Right atrium auricular region (tissue), 2 donors: ENCODE data around the gene MAGED2. TPM values are rescaled to one million over a fixed set of nuclear protein-coding genes. Genes with fewer than 3 reads are reported as not detected.

Experiments
- DNase-seq: peaks from one replicate; pipeline ENCODE4 v3.0.0-alpha.2; 2019; ENCODE audit warnings: low spot score
- H3K27ac ChIP-seq, 2 donors: fragments of 200-600 bp; sonication (generic); 1 replicate in 1 of 2; 2 replicates in 1 of 2; pipeline ENCODE4 v1.5.1; 2016 to 2019
- H3K27me3 ChIP-seq, 2 donors: fragments of 200-600 bp; sonication (generic); one replicate each; pipeline versions ENCODE4 v1.5.1 to v1.6.0; 2017 to 2019
- H3K36me3 ChIP-seq: fragments of 200-600 bp; sonication (generic); one replicate; pipeline ENCODE4 v1.5.1; 2016
- H3K4me1 ChIP-seq, 2 donors: fragments of 200-600 bp; sonication (generic); one replicate each; pipeline versions ENCODE4 v1.5.1 to v1.6.0; 2017 to 2019
- H3K4me3 ChIP-seq, 2 donors: fragments of 200-600 bp; sonication (generic); 1 replicate in 1 of 2; 2 replicates in 1 of 2; pipeline ENCODE4 v1.5.1; 2017 to 2019; ENCODE audit warnings: mild to moderate bottlenecking in 1 of 2, moderate library complexity in 1 of 2
- H3K9me3 ChIP-seq, 2 donors: fragments of 200-600 bp; sonication (generic); one replicate each; pipeline ENCODE4 v1.5.1; 2019
- CTCF ChIP-seq, 2 donors: fragments of 200-600 bp; sonication (generic); IDR thresholded peaks; one replicate each; pipeline ENCODE4 v1.5.1; 2019; ENCODE audit warnings: antibody characterized with exemption in 2 of 2
- total RNA-seq, 2 donors: library from RNA; depleted of rRNA; stranded (reverse); fragments of >200 nt; gene quantifications; one replicate each; pipeline ENCODE4 v1.1.0, GENCODE V29; 2016

The MAGED2 gene
- total RNA-seq, 2 donors from 2014 or later = 124 to 131 TPM

GRCh38 chrX:54811301-54811885 is 3.8 kb downstream of the MAGED2 start:
- DNase-seq = no peak
- no peaks in the 10 kb centered on the region for H3K9me3 ChIP-seq

GRCh38 chrX:54812306-54812705 is 4.8 kb downstream of the MAGED2 start:
- Histone ChIP-seq H3K4me3 (no peak overlapping the region), H3K36me3 (peaks cover 54% of the 10 kb centered on the region), H3K27ac (no peak overlapping the region), H3K9me3 (no peaks in the 10 kb centered on the region), H3K4me1 (peaks cover 0 to 10% of the 10 kb centered on the region in 2 donors), H3K27me3 (no peaks in the 10 kb centered on the region)
- DNase-seq = no peak
- no peak for TF ChIP-seq CTCF (IDR thresholded peaks at IDR 0.05)

More at GRCh38 chrX:54811301-54811885, 3.8 kb downstream of the MAGED2 start:
- H3K27me3 ChIP-seq = no peaks in the 10 kb centered on the region
- no peak for TF ChIP-seq CTCF (IDR thresholded peaks at IDR 0.05)
- peaks cover 54% of the 10 kb centered on the region for H3K36me3 ChIP-seq
- no peak overlapping the region for H3K4me3 ChIP-seq
- peaks cover 0 to 10% of the 10 kb centered on the region in 2 donors for H3K4me1 ChIP-seq
- H3K27ac ChIP-seq = no peak overlapping the region

- Histone ChIP-seq H3K27ac (no peak overlapping the region), H3K36me3 (peaks cover 35% of the 10 kb centered on the region), H3K27me3 (no peaks in the 10 kb centered on the region), H3K4me1 (no peaks in the 10 kb centered on the region), H3K9me3 (no peaks in the 10 kb centered on the region), H3K4me3 (no peak overlapping the region)
- peak; percentile 38 for DNase-seq
- no peak for TF ChIP-seq CTCF (IDR thresholded peaks at IDR 0.05)
Measured at GRCh38 chrX:54817220-54817820, 9.8 kb downstream of the MAGED2 start.

GRCh38 chrX:54818221-54818620 is 10.7 kb downstream of the MAGED2 start:
- no peak for TF ChIP-seq CTCF (IDR thresholded peaks at IDR 0.05)
- Histone ChIP-seq H3K27me3 (no peaks in the 10 kb centered on the region), H3K9me3 (no peaks in the 10 kb centered on the region), H3K27ac (no peak overlapping the region), H3K4me1 (no peaks in the 10 kb centered on the region), H3K4me3 (no peak overlapping the region), H3K36me3 (peaks cover 28% of the 10 kb centered on the region)
- peak; percentile 36 for DNase-seq

GRCh38 chrX:54819201-54819600 is 11.7 kb downstream of the MAGED2 start:
- no peak for TF ChIP-seq CTCF (IDR thresholded peaks at IDR 0.05)
- DNase-seq = no peak
- Histone ChIP-seq H3K27ac (no peak overlapping the region), H3K9me3 (no peaks in the 10 kb centered on the region), H3K27me3 (no peaks in the 10 kb centered on the region), H3K4me1 (no peaks in the 10 kb centered on the region), H3K36me3 (peaks cover 18% of the 10 kb centered on the region), H3K4me3 (no peak overlapping the region)

GRCh38 chrX:54820737-54821136 is 13.2 kb downstream of the MAGED2 start:
- no peak overlapping the region for H3K27ac ChIP-seq
- H3K27me3 ChIP-seq = no peaks in the 10 kb centered on the region
- no peaks in the 10 kb centered on the region for H3K4me1 ChIP-seq
- H3K4me3 ChIP-seq = no peak overlapping the region
- no peak for TF ChIP-seq CTCF (IDR thresholded peaks at IDR 0.05)
- no peak for DNase-seq
- peaks cover 2% of the 10 kb centered on the region for H3K36me3 ChIP-seq
- H3K9me3 ChIP-seq = no peaks in the 10 kb centered on the region
